Fibroblast of skin of right biceps (primary cell): Measurements from ENCODE around the gene RFX5.
"Not testable (repeated sequence)": the region's sequence is repeated elsewhere in the genome, so short reads cannot be mapped to it uniquely, and the experiment has no call there.

Experiments
- DNase-seq: peaks from one replicate; pipeline ENCODE4 v3.0.0-alpha.2; 2013

Gene RFX5

GRCh38 chr1:151346769-151347522, at the start of gene RFX5:
TSS of gene RFX5 (minus strand) at chr1:151347252. CDS start at chr1:151346320, 932 bp downstream.
- DNase-seq, result peak; percentile 98

GRCh38 chr1:151396265-151396664, 49.2 kb upstream of the RFX5 start:
- DNase-seq, result not testable (repeated sequence)

GRCh38 chr1:151393583-151393982, 46.5 kb upstream of the RFX5 start:
- DNase-seq, result no peak

- no peak for DNase-seq
Observed at GRCh38 chr1:151391079-151391563, 44.1 kb upstream of the RFX5 start.

GRCh38 chr1:151390221-151391078, 43.4 kb upstream of the RFX5 start:
- DNase-seq, result not testable (repeated sequence)

- no peak for DNase-seq
Observed at GRCh38 chr1:151386002-151386401, 39.0 kb upstream of the RFX5 start.

- DNase-seq, result no peak
Observed at GRCh38 chr1:151384584-151384983, 37.5 kb upstream of the RFX5 start.

- DNase-seq, result no peak
Observed at GRCh38 chr1:151377150-151377884, 30.3 kb upstream of the RFX5 start.

- DNase-seq, result no peak
Observed at GRCh38 chr1:151373196-151373595, 26.1 kb upstream of the RFX5 start.

- peak; percentile 57 for DNase-seq
Observed at GRCh38 chr1:151372058-151372934, 25.2 kb upstream of the RFX5 start, which contains the start of gene SELENBP1. TSS of gene SELENBP1 (minus strand) at chr1:151372705. CDS start at chr1:151372641, 64 bp downstream.

GRCh38 chr1:151371370-151372057, 24.5 kb upstream of the RFX5 start:
- DNase-seq, result peak; percentile 36

GRCh38 chr1:151370211-151370911, 23.3 kb upstream of the RFX5 start:
- DNase-seq, result peak; percentile 6

GRCh38 chr1:151369621-151370048, 22.6 kb upstream of the RFX5 start:
- no peak for DNase-seq

- DNase-seq, result no peak
Observed at GRCh38 chr1:151369302-151369610, 22.2 kb upstream of the RFX5 start.

GRCh38 chr1:151368393-151369301, 21.6 kb upstream of the RFX5 start:
- DNase-seq, result no peak

- DNase-seq, result no peak
Observed at GRCh38 chr1:151367658-151368392, 20.8 kb upstream of the RFX5 start.

- no peak for DNase-seq
Observed at GRCh38 chr1:151364996-151365395, 17.9 kb upstream of the RFX5 start.

- DNase-seq, result no peak
Observed at GRCh38 chr1:151362308-151363155, 15.5 kb upstream of the RFX5 start.
